ENCODE results near the gene USH2A.

Gene USH2A

DNA sequence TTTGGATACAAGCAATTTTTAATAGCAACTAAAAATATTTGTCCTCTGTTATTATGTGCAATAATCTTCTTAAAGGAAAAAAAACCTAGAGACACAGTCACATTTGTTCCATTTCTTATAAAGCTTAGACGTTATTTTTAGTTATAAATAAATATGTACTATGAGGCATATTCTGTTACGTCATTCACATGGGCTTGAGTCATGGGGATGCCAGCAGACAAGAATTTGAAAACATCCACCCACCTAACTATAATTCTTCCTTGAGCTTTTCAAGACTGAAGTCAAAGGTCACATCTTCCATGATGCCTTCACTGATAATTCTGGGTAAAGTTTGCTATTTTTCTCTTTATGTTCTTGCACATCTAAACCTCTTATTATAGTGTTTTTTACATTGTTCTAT lies 587.3 kb downstream of the USH2A start:
- CTCF ChIA-PET, result no interaction called here
- Histone ChIP-seq H3K9me3 (ENCODE audit: control insufficient read depth, insufficient read depth, low read depth, low read length) (no peaks in the 10 kb centered on the region), H3K36me3 (ENCODE audit: control insufficient read depth in 2 of 2, insufficient read depth in 1 of 2, low read length in 2 of 2) (no peaks in the 10 kb centered on the region), H3K27ac (ENCODE audit: extremely low read depth, low read depth, low read length) (no peak overlapping the region), H3K4me1 (ENCODE audit: control insufficient read depth, insufficient read depth, low read length) (no peaks in the 10 kb centered on the region), H3K4me3 (ENCODE audit: low read depth, low read length) (no peak overlapping the region)
- TF ChIP-seq ZNF398 (tag by site-specific recombination; IDR thresholded peaks at IDR 0.05), result no peak
- TF ChIP-seq ZNF266 (tag by site-specific recombination; IDR thresholded peaks at IDR 0.05; ENCODE audit: low read depth), result no peak
- no peak for TF ChIP-seq HOXC10 (CRISPR knock-in tag; IDR thresholded peaks at IDR 0.05)
- TF ChIP-seq INSM2 (tag by site-specific recombination; IDR thresholded peaks at IDR 0.05), result no peak
- TF ChIP-seq ZNF221 (tag by site-specific recombination; IDR thresholded peaks at IDR 0.05; ENCODE audit: borderline replicate concordance), result no peak
- TF ChIP-seq OVOL3 (tag by site-specific recombination; IDR thresholded peaks at IDR 0.05), result no peak
- TF ChIP-seq ZNF391 (tag by site-specific recombination; IDR thresholded peaks at IDR 0.05; ENCODE audit: borderline replicate concordance, low read depth), result no peak
- TF ChIP-seq KLF7 (tag by site-specific recombination; IDR thresholded peaks at IDR 0.05; ENCODE audit: borderline replicate concordance), result no peak
- TF ChIP-seq ZNF112 (tag by site-specific recombination; IDR thresholded peaks at IDR 0.05), result no peak
- TF ChIP-seq ZNF645 (tag by site-specific recombination; IDR thresholded peaks at IDR 0.05), result no peak
- TF ChIP-seq ZNF792 (tag by site-specific recombination; IDR thresholded peaks at IDR 0.05), result no peak
- TF ChIP-seq ZNF530 (tag by site-specific recombination; IDR thresholded peaks at IDR 0.05; ENCODE audit: low read depth), result no peak
- POLR2A ChIA-PET, result no interaction called here

GRCh38 chr1:215833941-215834729 lies 589.1 kb downstream of the USH2A start:
- no peaks in the 10 kb centered on the region for H3K36me3 ChIP-seq (ENCODE audit: control insufficient read depth in 2 of 2, insufficient read depth in 1 of 2, low read length in 2 of 2)

More at GRCh38 chr1:215833941-215834729, 589.1 kb downstream of the USH2A start:
- H3K9me3 ChIP-seq (ENCODE audit: control insufficient read depth, insufficient read depth, low read depth, low read length), result no peaks in the 10 kb centered on the region
- POLR2A ChIA-PET, result no interaction called here
- CTCF ChIA-PET, result interaction anchor here (0.7 kb wide), 1 partner anchor 1827 kb away, joined by 5 read pairs; no protein-coding TSS in a partner anchor
- H3K4me1 ChIP-seq (ENCODE audit: control insufficient read depth, insufficient read depth, low read length), result no peaks in the 10 kb centered on the region
- H3K27ac ChIP-seq (ENCODE audit: extremely low read depth, low read depth, low read length), result no peak overlapping the region
- TF ChIP-seq, protein P1, sequence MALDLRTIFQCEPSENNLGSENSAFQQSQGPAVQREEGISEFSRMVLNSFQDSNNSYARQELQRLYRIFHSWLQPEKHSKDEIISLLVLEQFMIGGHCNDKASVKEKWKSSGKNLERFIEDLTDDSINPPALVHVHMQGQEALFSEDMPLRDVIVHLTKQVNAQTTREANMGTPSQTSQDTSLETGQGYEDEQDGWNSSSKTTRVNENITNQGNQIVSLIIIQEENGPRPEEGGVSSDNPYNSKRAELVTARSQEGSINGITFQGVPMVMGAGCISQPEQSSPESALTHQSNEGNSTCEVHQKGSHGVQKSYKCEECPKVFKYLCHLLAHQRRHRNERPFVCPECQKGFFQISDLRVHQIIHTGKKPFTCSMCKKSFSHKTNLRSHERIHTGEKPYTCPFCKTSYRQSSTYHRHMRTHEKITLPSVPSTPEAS (tag by site-specific recombination; IDR thresholded peaks at IDR 0.05), result no peak
- TF ChIP-seq SP2 (tag by site-specific recombination; IDR thresholded peaks at IDR 0.05) (no peak), ZNF670 (tag by site-specific recombination; IDR thresholded peaks at IDR 0.05; ENCODE audit: low read depth) (no peak), ZNF423 (tag by site-specific recombination; IDR thresholded peaks at IDR 0.05) (no peak), ZNF692 (tag by site-specific recombination; IDR thresholded peaks at IDR 0.05) (no peak), KLF8 (tag by site-specific recombination; IDR thresholded peaks at IDR 0.05) (no peak), ZFP37 (tag by site-specific recombination; IDR thresholded peaks at IDR 0.05) (no peak), ZNF366 (tag by site-specific recombination; conservative IDR thresholded peaks at IDR 0.05) (no peak), OVOL3 (tag by site-specific recombination; IDR thresholded peaks at IDR 0.05) (no peak)
- TF ChIP-seq, protein P2, sequence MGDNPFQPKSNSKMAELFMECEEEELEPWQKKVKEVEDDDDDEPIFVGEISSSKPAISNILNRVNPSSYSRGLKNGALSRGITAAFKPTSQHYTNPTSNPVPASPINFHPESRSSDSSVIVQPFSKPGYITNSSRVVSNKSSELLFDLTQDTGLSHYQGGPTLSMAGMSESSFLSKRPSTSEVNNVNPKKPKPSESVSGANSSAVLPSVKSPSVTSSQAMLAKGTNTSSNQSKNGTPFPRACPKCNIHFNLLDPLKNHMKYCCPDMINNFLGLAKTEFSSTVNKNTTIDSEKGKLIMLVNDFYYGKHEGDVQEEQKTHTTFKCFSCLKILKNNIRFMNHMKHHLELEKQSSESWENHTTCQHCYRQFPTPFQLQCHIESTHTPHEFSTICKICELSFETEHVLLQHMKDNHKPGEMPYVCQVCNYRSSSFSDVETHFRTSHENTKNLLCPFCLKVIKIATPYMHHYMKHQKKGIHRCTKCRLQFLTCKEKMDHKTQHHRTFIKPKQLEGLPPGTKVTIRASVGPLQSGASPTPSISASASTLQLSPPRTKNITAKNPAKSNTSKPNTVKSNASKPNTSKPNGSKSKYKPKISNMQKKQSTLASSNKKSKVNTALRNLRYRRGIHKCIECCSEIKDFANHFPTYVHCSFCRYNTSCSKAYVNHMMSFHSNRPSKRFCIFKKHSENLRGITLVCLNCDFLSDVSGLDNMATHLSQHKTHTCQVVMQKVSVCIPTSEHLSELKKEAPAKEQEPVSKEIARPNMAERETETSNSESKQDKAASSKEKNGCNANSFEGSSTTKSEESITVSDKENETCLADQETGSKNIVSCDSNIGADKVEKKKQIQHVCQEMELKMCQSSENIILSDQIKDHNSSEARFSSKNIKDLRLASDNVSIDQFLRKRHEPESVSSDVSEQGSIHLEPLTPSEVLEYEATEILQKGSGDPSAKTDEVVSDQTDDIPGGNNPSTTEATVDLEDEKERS (tag by site-specific recombination; IDR thresholded peaks at IDR 0.05), result no peak
- H3K4me3 ChIP-seq (ENCODE audit: low read depth, low read length), result no peak overlapping the region

Data from HEK293 (cell line).